HCT116 (cell line): Measurements from ENCODE around the gene RELB. TPM values are rescaled to one million over a fixed set of nuclear protein-coding genes. Genes with fewer than 3 reads are reported as not detected.

Source experiments
- ATAC-seq: fragments of 200-7000 bp; cut with Tn5 transposase; 2 replicates; pipeline ENCODE4 v1.9.1; 2020; ENCODE audit warnings: mild to moderate bottlenecking, moderate library complexity
- BruUV-seq: library from RNA; stranded (reverse); fragments of 400-500 nt; replicated peaks from 2 replicates; lab custom pipeline; 2021; lab: Mats Ljungman, UMichigan
- CTCF ChIA-PET: fragments of 300-600 bp; sonication (Branson Sonifier 250); formaldehyde crosslinking; loops from one replicate; lab custom pipeline; 2021; ENCODE audit warnings: antibody characterized with exemption; lab: Charles Lee
- POLR2A ChIA-PET: fragments of 300-600, 350-600 bp; sonication (Branson Sonifier 250); formaldehyde crosslinking; loops from one replicate; lab custom pipeline; 2021; ENCODE audit warnings: antibody characterized with exemption; lab: Charles Lee
- RAD21 ChIA-PET, 2 experiments: fragments of 300-600 bp; sonication (Branson Sonifier 250); formaldehyde crosslinking; loops; one replicate each; lab custom pipeline; 2023; ENCODE audit warnings: low total read pairs in 2 of 2; ENCODE audit not compliant: uncharacterized antibody in 2 of 2, unreplicated experiment in 2 of 2, low non-redundant PET in 1 of 2; lab: Charles Lee
- DNase-seq: peaks from one replicate; pipeline ENCODE4 v3.0.0-alpha.2; 2010; ENCODE audit warnings: low read depth, low spot score
- H2AFZ ChIP-seq: fragments of 200-600 bp; shearing (Covaris generic), sonication (generic); 2 replicates; pipeline ENCODE4 v1.6.1; 2017; ENCODE audit warnings: low read depth, mixed run types, mixed read lengths, antibody characterized with exemption, low read length; ENCODE audit not compliant: poor library complexity, severe bottlenecking
- H3K27ac ChIP-seq: 2 replicates; pipeline ENCODE4 v1.5.1; 2012; ENCODE audit warnings: low read depth, low read length
- H3K27me3 ChIP-seq: fragments of 200-600 bp; sonication (generic); 2 replicates; pipeline ENCODE4 v1.6.1; 2016; ENCODE audit warnings: mixed run types, low read length, mixed read lengths; ENCODE audit not compliant: insufficient read depth
- H3K36me3 ChIP-seq, 2 experiments: fragments of 200-500 bp in 1 of 2; fragments of 200-600 bp in 1 of 2; sonication (Bioruptor generic) in 1 of 2; sonication (generic) in 1 of 2; 2 replicates each; pipeline versions ENCODE4 v1.5.1 to v1.6.1; 2014 to 2016; ENCODE audit warnings: low read length in 2 of 2, inconsistent platforms in 1 of 2, mixed read lengths in 1 of 2, mixed run types in 1 of 2; ENCODE audit not compliant: insufficient read depth in 2 of 2, control insufficient read depth in 1 of 2
- H3K4me1 ChIP-seq, 2 experiments: fragments of 200-600 bp in 1 of 2; sonication (generic) in 1 of 2; 2 replicates each; pipeline versions ENCODE4 v1.5.1 to v1.6.1; 2012 to 2017; ENCODE audit warnings: low read length in 2 of 2, inconsistent platforms in 1 of 2, mild to moderate bottlenecking in 1 of 2, mixed read lengths in 1 of 2, mixed run types in 1 of 2, moderate library complexity in 1 of 2; ENCODE audit not compliant: insufficient read depth in 2 of 2, control insufficient read depth in 1 of 2
- H3K4me2 ChIP-seq: fragments of 200-600 bp; sonication (generic); 2 replicates; pipeline ENCODE4 v1.6.1; 2017; ENCODE audit warnings: mixed run types, low read length, mixed read lengths
- H3K4me3 ChIP-seq, 2 experiments: fragments of 200-600 bp in 1 of 2; sonication (generic) in 1 of 2; replicated peaks in 1 of 2; 2 replicates each; pipeline ENCODE4 v1.5.1; 2011 to 2016; ENCODE audit warnings: low read length in 2 of 2, control low read depth in 1 of 2, low read depth in 1 of 2, mild to moderate bottlenecking in 1 of 2, mixed read lengths in 1 of 2, mixed run types in 1 of 2
- H3K79me2 ChIP-seq: fragments of 200-600 bp; sonication (generic); 2 replicates; pipeline ENCODE4 v1.6.1; 2017; ENCODE audit warnings: mild to moderate bottlenecking, mixed run types, low read length, moderate library complexity, mixed read lengths; ENCODE audit not compliant: insufficient read depth
- H3K9ac ChIP-seq: fragments of 200-600 bp; sonication (generic); 2 replicates; pipeline ENCODE4 v1.6.1; 2016; ENCODE audit warnings: low read length, mixed read lengths
- H3K9me2 ChIP-seq: fragments of 200-600 bp; sonication (generic), shearing (Covaris generic); 2 replicates; pipeline ENCODE4 v1.6.1; 2017; ENCODE audit warnings: mixed run types, mild to moderate bottlenecking, moderate library complexity; ENCODE audit not compliant: insufficient read depth
- H3K9me3 ChIP-seq, 2 experiments: fragments of 200-500 bp in 1 of 2; fragments of 200-600 bp in 1 of 2; sonication (Bioruptor generic) in 1 of 2; sonication (generic) in 1 of 2; 2 replicates each; pipeline ENCODE4 v1.6.1; 2014 to 2017; ENCODE audit warnings: low read length in 2 of 2, mixed read lengths in 2 of 2, inconsistent platforms in 1 of 2, low read depth in 1 of 2, mild to moderate bottlenecking in 1 of 2, mixed run types in 1 of 2, moderate library complexity in 1 of 2; ENCODE audit not compliant: control insufficient read depth in 1 of 2, insufficient read depth in 1 of 2
- H4K20me1 ChIP-seq: fragments of 200-600 bp; sonication (generic), shearing (Covaris generic); 2 replicates; pipeline ENCODE4 v1.6.1; 2017; ENCODE audit warnings: mixed run types, mild to moderate bottlenecking, moderate library complexity; ENCODE audit not compliant: insufficient read depth
- CEBPB ChIP-seq: IDR thresholded peaks from 2 replicates; pipeline ENCODE4 v1.6.1; 2012; ENCODE audit warnings: low read depth
- CTCF ChIP-seq, 3 experiments: fragments of 200-600 bp in 1 of 3; sonication (generic) in 1 of 3; IDR thresholded peaks in 2 of 3; conservative IDR thresholded peaks in 1 of 3; 2 replicates each; pipeline ENCODE4 v1.5.1; 2012 to 2017; ENCODE audit warnings: low read depth in 2 of 3, low read length in 2 of 3, antibody characterized with exemption in 1 of 3, borderline replicate concordance in 1 of 3, control low read depth in 1 of 3, mild to moderate bottlenecking in 1 of 3, mixed read lengths in 1 of 3, mixed run types in 1 of 3, moderate library complexity in 1 of 3; ENCODE audit not compliant: insufficient read depth in 1 of 3
- EGR1 ChIP-seq: IDR thresholded peaks from 2 replicates; pipeline ENCODE4 v1.6.1; 2012; ENCODE audit warnings: low read depth
- ELF1 ChIP-seq: IDR thresholded peaks from 2 replicates; pipeline ENCODE4 v1.6.1; 2012; ENCODE audit warnings: low read depth, borderline replicate concordance
- EZH2 ChIP-seq: fragments of 200-600 bp; sonication (generic); IDR thresholded peaks from 2 replicates; pipeline ENCODE4 v1.6.1; 2017; ENCODE audit warnings: antibody characterized with exemption, mixed run types
- EZH2phosphoT487 ChIP-seq: fragments of 200-600 bp; IDR thresholded peaks from 2 replicates; pipeline ENCODE4 v1.6.1; 2018; ENCODE audit warnings: antibody characterized with exemption, borderline replicate concordance
- FOSL1 ChIP-seq: IDR thresholded peaks from 2 replicates; pipeline ENCODE4 v1.6.1; 2012; ENCODE audit warnings: low read depth
- JUND ChIP-seq: IDR thresholded peaks from 2 replicates; pipeline ENCODE4 v1.6.1; 2012
- MAX ChIP-seq: IDR thresholded peaks from 2 replicates; pipeline ENCODE4 v1.6.1; 2012
- POLR2A ChIP-seq: IDR thresholded peaks from 2 replicates; pipeline ENCODE4 v1.7.0; 2011; ENCODE audit warnings: borderline replicate concordance; ENCODE audit not compliant: insufficient read depth, insufficient read length; ENCODE audit errors: extremely low read depth
- POLR2AphosphoS5 ChIP-seq: IDR thresholded peaks from 2 replicates; pipeline ENCODE4 v1.6.1; 2011; ENCODE audit warnings: mild to moderate bottlenecking, low read depth, low read length, moderate library complexity
- REST ChIP-seq: IDR thresholded peaks from 2 replicates; pipeline ENCODE4 v1.6.1; 2012; ENCODE audit warnings: low read depth
- SIN3A ChIP-seq: IDR thresholded peaks from 2 replicates; pipeline ENCODE4 v1.6.1; 2012; ENCODE audit warnings: low read depth
- SP1 ChIP-seq: IDR thresholded peaks from 2 replicates; pipeline ENCODE4 v1.6.1; 2012; ENCODE audit warnings: low read depth
- SRF ChIP-seq: IDR thresholded peaks from 2 replicates; pipeline ENCODE4 v1.6.1; 2012; ENCODE audit warnings: low read depth
- TCF7L2 ChIP-seq: IDR thresholded peaks from 2 replicates; pipeline ENCODE4 v1.7.0; 2011; ENCODE audit warnings: borderline replicate concordance, inconsistent platforms; ENCODE audit not compliant: insufficient read depth, insufficient read length; ENCODE audit errors: extremely low read depth
- YY1 ChIP-seq: IDR thresholded peaks from 2 replicates; pipeline ENCODE4 v1.6.1; 2011; ENCODE audit warnings: low read length, low read depth, moderate library complexity, mild to moderate bottlenecking; ENCODE audit not compliant: insufficient replicate concordance; ENCODE audit errors: extremely low read depth
- ZBTB33 ChIP-seq: IDR thresholded peaks from 2 replicates; pipeline ENCODE4 v1.6.1; 2011; ENCODE audit warnings: mild to moderate bottlenecking, low read length, moderate library complexity; ENCODE audit not compliant: insufficient replicate concordance; ENCODE audit errors: extremely low read depth
- ZNF274 ChIP-seq: fragments of 200-500 bp; sonication (Bioruptor generic); IDR thresholded peaks from 2 replicates; pipeline ENCODE4 v1.6.1; 2014; ENCODE audit warnings: mild to moderate bottlenecking, low read depth, low read length, inconsistent platforms
- intact Hi-C: fragments of 100-400 bp; cut with micrococcal nuclease; formaldehyde crosslinking; loops from 2 replicates; pipeline ENCODE4 v1.10.0; 2022
- total RNA-seq: library from RNA; stranded (reverse); gene quantifications from one replicate; pipeline ENCODE4 v1.2.1, GENCODE V29; 2021; ENCODE audit not compliant: unreplicated experiment

The RELB gene
- total RNA-seq, 1 experiment from 2014 or later: 12.9 TPM

- BruUV-seq: no TSS peak
- ATAC-seq (no peak), DNase-seq (no peak)
- H3K4me3 ChIP-seq: no peak overlapping the region
- no peaks in the 10 kb centered on the region for H3K9me3 ChIP-seq
- H3K4me1 ChIP-seq: peaks cover 6 to 25% of the 10 kb centered on the region in 2 experiments
- ChIA-PET RAD21 (no interaction called here), POLR2A (no interaction called here), CTCF (interaction anchor here (1.8 kb wide), 1 partner anchor 13 kb away, joined by 7 read pairs; no protein-coding TSS in a partner anchor)
- 0 out of 2 replicates have a peak, but pooled peaks cover 3% of the 10 kb centered on the region for H4K20me1 ChIP-seq
- H3K9me2 ChIP-seq: no peaks in the 10 kb centered on the region
- peaks cover 35 to 38% of the 10 kb centered on the region in 2 experiments for H3K36me3 ChIP-seq
- no peak overlapping the region for H2AFZ ChIP-seq
- no peak overlapping the region for H3K9ac ChIP-seq
- peaks cover 98% of the 10 kb centered on the region for H3K79me2 ChIP-seq
- intact Hi-C loops: no loop called here
- H3K27ac ChIP-seq: no peak overlapping the region
- no peaks in the 10 kb centered on the region for H3K27me3 ChIP-seq
- TF ChIP-seq EZH2phosphoT487: no peak
- TF ChIP-seq ZBTB33: no peak
- no peak for TF ChIP-seq REST
- TF ChIP-seq POLR2A: no peak
- TF ChIP-seq ELF1: no peak
- no peak for TF ChIP-seq YY1
- TF ChIP-seq TCF7L2: no peak
- TF ChIP-seq MAX: no peak
- TF ChIP-seq EGR1: no peak
- no peak for TF ChIP-seq ZNF274
- TF ChIP-seq SP1: no peak
- TF ChIP-seq FOSL1: no peak
- TF ChIP-seq JUND: no peak
- no peak for TF ChIP-seq POLR2AphosphoS5
- TF ChIP-seq CEBPB: no peak
- no peak for TF ChIP-seq SRF
- no peak for TF ChIP-seq EZH2
- TF ChIP-seq CTCF (IDR thresholded peaks at IDR 0.05 in 2 of 3, conservative IDR thresholded peaks at IDR 0.05 in 1 of 3; ENCODE audit: borderline replicate concordance in 1 of 3, insufficient read depth in 1 of 3, low read depth in 2 of 3, low read length in 2 of 3): no peak
- no peak for TF ChIP-seq SIN3A
- no peak overlapping the region for H3K4me2 ChIP-seq
These were observed 45.1 kb downstream of the RELB start for GRCh38 chr19:45046355-45046754.
